Heart left ventricle (tissue), 16 donors: ENCODE data around the gene ASAP2. TPM values are rescaled to one million over a fixed set of nuclear protein-coding genes. Genes with fewer than 3 reads are reported as not detected.

Experiments
- ATAC-seq, 4 donors: fragments of 200-7000 bp; cut with Tn5 transposase; one replicate each; pipeline ENCODE4 v1.9.1; 2020 to 2022; ENCODE audit warnings: moderate library complexity in 4 of 4, mild to moderate bottlenecking in 3 of 4, moderate number of reproducible peaks in 1 of 4
- DNase-seq, 5 donors: peaks; one replicate each; pipeline ENCODE4 v3.0.0-alpha.2; 2020
- H3K27ac ChIP-seq, 12 donors: fragments of 200-600 bp; sonication (generic) in 4 of 12; one replicate each; pipeline versions ENCODE4 v1.5.0 to v1.8.0; 2016 to 2022; ENCODE audit warnings: mild to moderate bottlenecking in 2 of 12
- H3K27me3 ChIP-seq, 9 donors: fragments of 200-600 bp; sonication (generic) in 2 of 9; one replicate each; pipeline versions ENCODE4 v1.5.1 to v1.8.0; 2016 to 2022; ENCODE audit warnings: mild to moderate bottlenecking in 3 of 9
- H3K36me3 ChIP-seq, 9 donors: fragments of 200-600 bp; sonication (generic) in 2 of 9; one replicate each; pipeline versions ENCODE4 v1.5.0 to v1.8.0; 2018 to 2022; ENCODE audit warnings: mild to moderate bottlenecking in 2 of 9
- H3K4me1 ChIP-seq, 12 donors: fragments of 200-600 bp; sonication (generic) in 4 of 12; one replicate each; pipeline versions ENCODE4 v1.5.0 to v1.8.0; 2016 to 2022; ENCODE audit warnings: mild to moderate bottlenecking in 3 of 12
- H3K4me3 ChIP-seq, 12 donors: fragments of 200-600 bp; sonication (generic) in 4 of 12; one replicate each; pipeline versions ENCODE4 v1.5.0 to v1.8.0; 2017 to 2022; ENCODE audit warnings: mild to moderate bottlenecking in 9 of 12, moderate library complexity in 4 of 12
- H3K9me3 ChIP-seq, 12 donors: fragments of 200-600 bp; sonication (generic) in 4 of 12; one replicate each; pipeline versions ENCODE4 v1.5.0 to v1.8.0; 2016 to 2022; ENCODE audit warnings: mild to moderate bottlenecking in 1 of 12
- CTCF ChIP-seq, 12 donors: fragments of 200-600 bp; sonication (generic) in 4 of 12; IDR thresholded peaks; one replicate each; pipeline versions ENCODE4 v1.5.0 to v1.8.0; 2018 to 2022; ENCODE audit warnings: antibody characterized with exemption in 12 of 12, mild to moderate bottlenecking in 5 of 12
- POLR2A ChIP-seq, 2 donors: fragments of 450-650 bp; IDR thresholded peaks; one replicate each; pipeline ENCODE4 v1.6.1; 2017; ENCODE audit warnings: antibody characterized with exemption in 2 of 2, mild to moderate bottlenecking in 2 of 2, moderate library complexity in 2 of 2
- WGBS, 4 donors: extraction: QIAGEN DNeasy Blood & Tissue Kit in 2 of 4; methylation state at CpG; one replicate each; pipeline versions ENCODE4 v1.1.5 to v1.1.7; 2013 to 2018; 5-methylcytosine and 5-hydroxymethylcytosine counted together
- intact Hi-C, 10 donors: fragments of 100-400 bp; cut with DNase I; formaldehyde crosslinking; loops; one replicate each; pipeline versions ENCODE4 v1.11.1 to v1.14.2; 2022
- polyA plus RNA-seq, 2 donors: library from polyadenylated mRNA; stranded (reverse); fragments of 200-250 nt; gene quantifications; one replicate each; pipeline ENCODE4 v1.2.3, GENCODE V29; 2013
- total RNA-seq, 9 donors: library from RNA; depleted of rRNA in 2 of 9; stranded (reverse); fragments of >200 nt in 2 of 9; fragmentation: NEBNext Ultra II Directional in 3 of 9; extraction: Animal tissue kit (Norgen Biotek cat#: 25700) in 3 of 9; gene quantifications; one replicate each; pipeline versions ENCODE4 v1.1.0 to v1.2.4, GENCODE V29; 2016 to 2023
- donor health status: ischemic (EF 13 %, LVEDD 7.1; RV severe dilation, severe dysfunction).
- donor health status: healthy with polysubstance abuse.
- donor health status: DM: no; HTN: yes; CAD: no.
- donor health status: DM: no; HTN: no; CAD: no.
- donor health status: ischemic (EF 25% LVEDD 6.9; RV normal size, moderate dysfunction).
- donor health status: ischemic (EF 25% LVEDD 5.7; RV mildly dilated, moderate dysfunction).
- donor health status: healthy.
- donor health status: DM: yes; HTN: yes; CAD: no.
- donor health status: ischemic (EF 35%, LVEDD 5.7; RV mildly dilated, moderate dysfunction).
- donor health status: nonischemic (EF 11% LVEDD 7.7; RV severe dilation, severe dysfunction).
- donor health status: DM: yes; HTN: yes; CAD: no.
- donor health status: PGD.
- donor health status: ischemic (EF 29% LVEDD 5.4; RV normal size, mild dysfunction).
- donor health status: nonischemic (EF 23%, LVEDD 6.1; RV moderate dilation, normal function).

The ASAP2 gene
- total and polyA plus RNA-seq, 11 donors: 6.7 to 17.0 (median 11.9) TPM

- Histone ChIP-seq H3K36me3 (peaks cover 0 to 5% (median 0%) of the 10 kb centered on the region in 9 donors), H3K9me3 (no peaks in the 10 kb centered on the region), H3K27me3 (no peaks in the 10 kb centered on the region), H3K4me1 (peaks cover 0 to 17% (median 5%) of the 10 kb centered on the region in 12 donors), H3K4me3 (no peak overlapping the region), H3K27ac (no peak overlapping the region)
- no peak for TF ChIP-seq POLR2A (IDR thresholded peaks at IDR 0.05)
- TF ChIP-seq CTCF (IDR thresholded peaks at IDR 0.05): no peak
- ATAC-seq (no peak), DNase-seq (no peak)
- intact Hi-C loops: no loop called here
- 80 to 85% (median 82%) methylated on average over 5 of the region's 5 CpGs for WGBS, 4 donors
Observed at GRCh38 chr2:9288681-9289338, 82.2 kb downstream of the ASAP2 start.

- H3K36me3 ChIP-seq: peaks cover 0 to 5% (median 0%) of the 10 kb centered on the region in 9 donors
- ATAC-seq (no peak), DNase-seq (no peak)
- TF ChIP-seq POLR2A (IDR thresholded peaks at IDR 0.05) (no peak), CTCF (IDR thresholded peaks at IDR 0.05) (no peak)
- H3K27ac ChIP-seq: no peak overlapping the region
- H3K4me1 ChIP-seq: peaks cover 0 to 21% (median 0%) of the 10 kb centered on the region in 12 donors
- no peak overlapping the region for H3K4me3 ChIP-seq
- intact Hi-C loops: no loop called here
- H3K27me3 ChIP-seq: no peaks in the 10 kb centered on the region
- 76 to 82% (median 78%) methylated on average over 11 to 12 of the region's 12 CpGs for WGBS, 4 donors
- H3K9me3 ChIP-seq: no peaks in the 10 kb centered on the region
Observed at GRCh38 chr2:9291331-9291730, 84.7 kb downstream of the ASAP2 start.

GRCh38 chr2:9291866-9292265 is 85.3 kb downstream of the ASAP2 start:
- peaks cover 0 to 21% (median under 1%) of the 10 kb centered on the region in 12 donors for H3K4me1 ChIP-seq
- H3K27me3 ChIP-seq: no peaks in the 10 kb centered on the region
- intact Hi-C loops: no loop called here
- no peak overlapping the region for H3K27ac ChIP-seq
- peaks cover 0 to 5% (median 0%) of the 10 kb centered on the region in 9 donors for H3K36me3 ChIP-seq
- TF ChIP-seq POLR2A (IDR thresholded peaks at IDR 0.05) (no peak), CTCF (IDR thresholded peaks at IDR 0.05) (no peak)
- no peak overlapping the region for H3K4me3 ChIP-seq
- DNase-seq (no peak), ATAC-seq (no peak)
- WGBS, 4 donors: 88 to 91% (median 89%) methylated on average over 5 of the region's 5 CpGs
- H3K9me3 ChIP-seq: no peaks in the 10 kb centered on the region

GRCh38 chr2:9292426-9292825 is 85.8 kb downstream of the ASAP2 start:
- H3K9me3 ChIP-seq: no peaks in the 10 kb centered on the region
- H3K4me3 ChIP-seq: no peak overlapping the region
- TF ChIP-seq POLR2A (IDR thresholded peaks at IDR 0.05) (no peak), CTCF (IDR thresholded peaks at IDR 0.05) (no peak)
- peaks cover 0 to 27% (median 5%) of the 10 kb centered on the region in 12 donors for H3K4me1 ChIP-seq
- no peak for ATAC-seq
- WGBS, 4 donors: 85 to 88% (median 87%) methylated on average over 4 of the region's 4 CpGs
- H3K27ac ChIP-seq: no peak overlapping the region
- H3K36me3 ChIP-seq: peaks cover 0 to 1% (median 0%) of the 10 kb centered on the region in 9 donors
- DNase-seq: no peak
- H3K27me3 ChIP-seq: no peaks in the 10 kb centered on the region
- intact Hi-C loops: no loop called here
